GM23338 (cell line): ENCODE data around the gene ZSWIM5. TPM values are rescaled to one million over a fixed set of nuclear protein-coding genes. Genes with fewer than 3 reads are reported as not detected.
"Not testable (repeated sequence)": the region's sequence is repeated elsewhere in the genome, so short reads cannot be mapped to it uniquely, and the experiment has no call there.

Experiments used
- ATAC-seq: fragments of 200-7000 bp; cut with Tn5 transposase; 3 replicates; pipeline ENCODE4 v1.9.1; 2020
- DNase-seq: peaks from one replicate; pipeline ENCODE4 v3.0.0-alpha.2; 2015; ENCODE audit warnings: low spot score
- H2AFZ ChIP-seq: fragments of 200-600 bp; sonication (generic); 2 replicates; pipeline ENCODE4 v1.8.0; 2016; ENCODE audit warnings: antibody characterized with exemption, mild to moderate bottlenecking, moderate library complexity
- H3F3A ChIP-seq: fragments of 200-600 bp; sonication (generic); replicated peaks from 2 replicates; pipeline ENCODE4 v1.8.0; 2017; ENCODE audit warnings: antibody characterized with exemption, mixed run types, low read depth
- H3K27ac ChIP-seq: fragments of 200-600 bp; sonication (generic); 2 replicates; pipeline ENCODE4 v1.6.1; 2016; ENCODE audit warnings: low read depth
- H3K27me3 ChIP-seq: fragments of 200-600 bp; sonication (generic); 2 replicates; pipeline ENCODE4 v1.8.0; 2016; ENCODE audit warnings: mild to moderate bottlenecking, mixed run types, moderate library complexity; ENCODE audit not compliant: insufficient read depth
- H3K36me3 ChIP-seq: fragments of 200-600 bp; sonication (generic); 2 replicates; pipeline ENCODE4 v1.8.0; 2016; ENCODE audit warnings: mild to moderate bottlenecking; ENCODE audit not compliant: insufficient read depth
- H3K4me1 ChIP-seq: fragments of 200-600 bp; sonication (generic); 2 replicates; pipeline ENCODE4 v1.8.0; 2016; ENCODE audit warnings: mild to moderate bottlenecking, moderate library complexity; ENCODE audit not compliant: insufficient read depth
- H3K4me2 ChIP-seq: fragments of 200-600 bp; sonication (generic); 2 replicates; pipeline ENCODE4 v1.7.1; 2017; ENCODE audit warnings: mixed run types
- H3K4me3 ChIP-seq: fragments of 200-600 bp; sonication (generic); 2 replicates; pipeline ENCODE4 v1.6.1; 2016; ENCODE audit warnings: mixed run types
- H3K79me2 ChIP-seq: fragments of 200-600 bp; sonication (generic); replicated peaks from 2 replicates; pipeline ENCODE4 v1.8.0; 2017; ENCODE audit warnings: mild to moderate bottlenecking; ENCODE audit not compliant: insufficient read depth
- H3K9me2 ChIP-seq: fragments of 200-600 bp; sonication (generic); 2 replicates; pipeline ENCODE4 v1.8.0; 2017; ENCODE audit not compliant: insufficient read depth
- H4K20me1 ChIP-seq: fragments of 200-600 bp; sonication (generic); replicated peaks from 2 replicates; pipeline ENCODE4 v1.8.0; 2017; ENCODE audit warnings: mild to moderate bottlenecking; ENCODE audit not compliant: insufficient read depth
- H3K27ac Mint-ChIP-seq: 2 replicates; pipeline ENCODE4 v1.8.0; 2020; ENCODE audit warnings: inconsistent platforms, mild to moderate bottlenecking, moderate library complexity, mixed read lengths
- H3K27me3 Mint-ChIP-seq: 3 replicates; pipeline ENCODE4 v1.8.0; 2022; ENCODE audit warnings: low read depth, mild to moderate bottlenecking, moderate library complexity, mixed read lengths, inconsistent platforms; ENCODE audit not compliant: insufficient read depth, poor library complexity
- H3K36me3 Mint-ChIP-seq: 3 replicates; pipeline ENCODE4 v1.8.0; 2021; ENCODE audit warnings: low read depth, mild to moderate bottlenecking, inconsistent platforms, moderate library complexity, mixed read lengths
- H3K4me1 Mint-ChIP-seq: 3 replicates; pipeline ENCODE4 v1.8.0; 2020; ENCODE audit warnings: mild to moderate bottlenecking, inconsistent platforms, mixed read lengths
- H3K4me3 Mint-ChIP-seq: 3 replicates; pipeline ENCODE4 v1.8.0; 2021; ENCODE audit warnings: moderate library complexity, mild to moderate bottlenecking, inconsistent platforms, mixed read lengths
- H3K9me3 Mint-ChIP-seq: 3 replicates; pipeline ENCODE4 v1.8.0; 2020; ENCODE audit warnings: moderate library complexity, mild to moderate bottlenecking, inconsistent platforms, mixed read lengths
- NANOG ChIP-seq: IDR thresholded peaks from 2 replicates; pipeline ENCODE4 v1.6.1; 2016; ENCODE audit warnings: antibody characterized with exemption, borderline replicate concordance
- ZNF114 ChIP-seq: fragments of 250-450 bp; sonication (Bioruptor Pico); IDR thresholded peaks from 2 replicates; pipeline ENCODE4 v1.5.0; 2020; ENCODE audit warnings: mild to moderate bottlenecking, moderate library complexity
- polyA plus RNA-seq: library from polyadenylated mRNA; unstranded; fragments of >200 nt; fragmentation: Nextera tagmentation; extraction: Ambion mirVana; gene quantifications from 2 replicates; pipeline ENCODE4 v1.2.1, GENCODE V29; 2016
- total RNA-seq: library from RNA; depleted of rRNA; stranded (reverse); fragments of >200 nt; shearing (Covaris generic); gene quantifications from 2 replicates; pipeline ENCODE4 v1.2.3, GENCODE V29; 2014
- TF ChIP-seq, protein P1 (sequence below): IDR thresholded peaks from 2 replicates; pipeline ENCODE4 v1.6.1; 2016; ENCODE audit warnings: antibody characterized with exemption
- TF ChIP-seq, protein P2 (sequence below), 2 experiments: fragments of 200-600 bp in 1 of 2; sonication (generic) in 1 of 2; conservative IDR thresholded peaks; 2 replicates each; pipeline versions ENCODE4 v1.5.1 to v1.6.1; 2016 to 2017; ENCODE audit warnings: antibody characterized with exemption in 2 of 2, low read depth in 2 of 2, mild to moderate bottlenecking in 2 of 2, moderate library complexity in 1 of 2
- TF ChIP-seq, protein P3 (sequence below): IDR thresholded peaks from one replicate; pipeline ENCODE4 v1.6.1; 2018; ENCODE audit warnings: antibody characterized with exemption; ENCODE audit not compliant: unreplicated experiment
- TF ChIP-seq, protein P4 (sequence below): fragments of 250-450 bp; sonication (Bioruptor Pico); IDR thresholded peaks from 2 replicates; pipeline ENCODE4 v1.5.0; 2020; ENCODE audit warnings: mild to moderate bottlenecking, moderate library complexity

ZSWIM5 gene
- total and polyA plus RNA-seq, 2 experiments from 2014 or later, result 0.65 to 3.6 TPM

DNA sequence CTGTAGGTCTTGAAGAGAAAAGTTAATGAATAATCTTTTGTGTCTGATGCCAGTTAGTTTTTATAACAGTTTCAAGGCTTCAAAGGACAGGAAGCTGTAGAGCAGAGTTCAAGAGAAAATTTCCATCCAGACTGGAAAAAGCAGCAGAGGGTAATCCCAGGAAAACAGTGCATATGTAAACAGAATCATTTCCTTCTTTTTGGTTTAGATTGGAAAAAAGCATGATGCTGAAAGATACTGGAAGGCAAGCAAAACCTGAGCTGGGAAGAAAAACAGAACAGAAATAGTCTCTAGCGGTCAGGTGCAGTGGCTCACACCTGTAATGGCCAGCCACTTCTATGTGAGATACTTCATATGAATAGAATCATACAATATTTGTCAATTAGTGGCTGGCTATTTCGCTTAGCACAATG is 71.9 kb downstream of the ZSWIM5 start (continued):
- TF ChIP-seq, protein P1, sequence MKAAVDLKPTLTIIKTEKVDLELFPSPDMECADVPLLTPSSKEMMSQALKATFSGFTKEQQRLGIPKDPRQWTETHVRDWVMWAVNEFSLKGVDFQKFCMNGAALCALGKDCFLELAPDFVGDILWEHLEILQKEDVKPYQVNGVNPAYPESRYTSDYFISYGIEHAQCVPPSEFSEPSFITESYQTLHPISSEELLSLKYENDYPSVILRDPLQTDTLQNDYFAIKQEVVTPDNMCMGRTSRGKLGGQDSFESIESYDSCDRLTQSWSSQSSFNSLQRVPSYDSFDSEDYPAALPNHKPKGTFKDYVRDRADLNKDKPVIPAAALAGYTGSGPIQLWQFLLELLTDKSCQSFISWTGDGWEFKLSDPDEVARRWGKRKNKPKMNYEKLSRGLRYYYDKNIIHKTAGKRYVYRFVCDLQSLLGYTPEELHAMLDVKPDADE, result no peak
- TF ChIP-seq, protein P2, sequence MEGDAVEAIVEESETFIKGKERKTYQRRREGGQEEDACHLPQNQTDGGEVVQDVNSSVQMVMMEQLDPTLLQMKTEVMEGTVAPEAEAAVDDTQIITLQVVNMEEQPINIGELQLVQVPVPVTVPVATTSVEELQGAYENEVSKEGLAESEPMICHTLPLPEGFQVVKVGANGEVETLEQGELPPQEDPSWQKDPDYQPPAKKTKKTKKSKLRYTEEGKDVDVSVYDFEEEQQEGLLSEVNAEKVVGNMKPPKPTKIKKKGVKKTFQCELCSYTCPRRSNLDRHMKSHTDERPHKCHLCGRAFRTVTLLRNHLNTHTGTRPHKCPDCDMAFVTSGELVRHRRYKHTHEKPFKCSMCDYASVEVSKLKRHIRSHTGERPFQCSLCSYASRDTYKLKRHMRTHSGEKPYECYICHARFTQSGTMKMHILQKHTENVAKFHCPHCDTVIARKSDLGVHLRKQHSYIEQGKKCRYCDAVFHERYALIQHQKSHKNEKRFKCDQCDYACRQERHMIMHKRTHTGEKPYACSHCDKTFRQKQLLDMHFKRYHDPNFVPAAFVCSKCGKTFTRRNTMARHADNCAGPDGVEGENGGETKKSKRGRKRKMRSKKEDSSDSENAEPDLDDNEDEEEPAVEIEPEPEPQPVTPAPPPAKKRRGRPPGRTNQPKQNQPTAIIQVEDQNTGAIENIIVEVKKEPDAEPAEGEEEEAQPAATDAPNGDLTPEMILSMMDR (conservative IDR thresholded peaks at IDR 0.05; ENCODE audit: low read depth in 2 of 2), result no peak
- TF ChIP-seq ZNF114 (CRISPR knock-in tag), result no peak

DNA sequence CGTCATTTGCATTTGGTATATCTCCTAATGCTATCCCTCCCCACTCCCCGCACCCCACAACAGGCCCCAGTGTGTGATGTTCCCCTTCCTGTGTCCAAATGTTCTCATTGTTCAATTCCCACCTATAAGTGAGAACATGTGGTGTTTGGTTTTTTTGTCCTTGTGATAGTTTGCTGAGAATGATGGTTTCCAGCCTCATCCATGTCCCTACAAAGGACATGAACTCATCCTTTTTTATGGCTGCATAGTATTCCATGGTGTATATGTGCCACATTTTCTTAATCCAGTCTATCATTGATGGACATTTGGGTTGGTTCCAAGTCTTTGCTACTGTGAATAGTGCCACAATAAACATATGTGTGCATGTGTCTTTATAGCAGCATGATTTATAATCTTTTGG is 73.7 kb downstream of the ZSWIM5 start:
- H3K4me3 Mint-ChIP-seq, H3K36me3 Mint-ChIP-seq, H3K79me2 ChIP-seq, H3K9me3 Mint-ChIP-seq, H3K27me3 Mint-ChIP-seq, ATAC-seq, H3F3A ChIP-seq, H3K27ac ChIP-seq, H2AFZ ChIP-seq, H3K9me2 ChIP-seq, H3K36me3 ChIP-seq, H3K27me3 ChIP-seq, H3K27ac Mint-ChIP-seq, H3K4me3 ChIP-seq, H3K4me1 Mint-ChIP-seq, H3K4me1 ChIP-seq, H3K4me2 ChIP-seq, DNase-seq, H4K20me1 ChIP-seq: not testable (repeated sequence)

DNA sequence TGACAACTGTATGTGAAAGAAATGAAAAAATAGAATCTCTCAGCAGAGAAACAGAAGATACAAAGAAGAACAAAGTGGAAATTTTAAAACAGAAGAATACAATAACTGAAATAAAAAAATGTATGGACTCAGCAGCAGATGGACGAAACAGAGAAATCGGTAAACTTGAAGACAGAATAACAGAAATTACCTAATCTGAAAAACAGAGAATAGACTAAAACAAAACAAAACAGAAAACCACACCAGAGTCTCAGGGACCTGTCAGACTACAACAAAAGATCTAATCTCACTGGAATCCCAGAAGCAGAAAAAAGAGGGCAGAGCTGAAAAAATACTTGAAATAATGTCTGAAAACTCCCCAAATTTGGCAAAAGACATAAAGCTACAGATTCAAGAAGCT is 83.0 kb downstream of the ZSWIM5 start:
- Histone ChIP-seq H3K4me3 (no peak overlapping the region), H3K36me3 (no peaks in the 10 kb centered on the region), H3K27me3 (no peaks in the 10 kb centered on the region), H3K4me1 (no peaks in the 10 kb centered on the region), H3K27ac (no peak overlapping the region), H2AFZ (no peak overlapping the region), H4K20me1 (no peaks in the 10 kb centered on the region), H3K4me2 (no peak overlapping the region), H3F3A (no peaks in the 10 kb centered on the region), H3K9me2 (no peaks in the 10 kb centered on the region), H3K79me2 (no peaks in the 10 kb centered on the region)
- Mint-ChIP-seq H3K27ac (no peak overlapping the region), H3K4me1 (no peaks in the 10 kb centered on the region), H3K4me3 (no peak overlapping the region), H3K36me3 (no peaks in the 10 kb centered on the region), H3K9me3 (no peaks in the 10 kb centered on the region; the same call in 2 of the 3 replicates), H3K27me3 (peaks cover 3% of the 10 kb centered on the region)
- no peak for DNase-seq
- no peak for ATAC-seq
- no peak for TF ChIP-seq NANOG
- TF ChIP-seq, protein P3, sequence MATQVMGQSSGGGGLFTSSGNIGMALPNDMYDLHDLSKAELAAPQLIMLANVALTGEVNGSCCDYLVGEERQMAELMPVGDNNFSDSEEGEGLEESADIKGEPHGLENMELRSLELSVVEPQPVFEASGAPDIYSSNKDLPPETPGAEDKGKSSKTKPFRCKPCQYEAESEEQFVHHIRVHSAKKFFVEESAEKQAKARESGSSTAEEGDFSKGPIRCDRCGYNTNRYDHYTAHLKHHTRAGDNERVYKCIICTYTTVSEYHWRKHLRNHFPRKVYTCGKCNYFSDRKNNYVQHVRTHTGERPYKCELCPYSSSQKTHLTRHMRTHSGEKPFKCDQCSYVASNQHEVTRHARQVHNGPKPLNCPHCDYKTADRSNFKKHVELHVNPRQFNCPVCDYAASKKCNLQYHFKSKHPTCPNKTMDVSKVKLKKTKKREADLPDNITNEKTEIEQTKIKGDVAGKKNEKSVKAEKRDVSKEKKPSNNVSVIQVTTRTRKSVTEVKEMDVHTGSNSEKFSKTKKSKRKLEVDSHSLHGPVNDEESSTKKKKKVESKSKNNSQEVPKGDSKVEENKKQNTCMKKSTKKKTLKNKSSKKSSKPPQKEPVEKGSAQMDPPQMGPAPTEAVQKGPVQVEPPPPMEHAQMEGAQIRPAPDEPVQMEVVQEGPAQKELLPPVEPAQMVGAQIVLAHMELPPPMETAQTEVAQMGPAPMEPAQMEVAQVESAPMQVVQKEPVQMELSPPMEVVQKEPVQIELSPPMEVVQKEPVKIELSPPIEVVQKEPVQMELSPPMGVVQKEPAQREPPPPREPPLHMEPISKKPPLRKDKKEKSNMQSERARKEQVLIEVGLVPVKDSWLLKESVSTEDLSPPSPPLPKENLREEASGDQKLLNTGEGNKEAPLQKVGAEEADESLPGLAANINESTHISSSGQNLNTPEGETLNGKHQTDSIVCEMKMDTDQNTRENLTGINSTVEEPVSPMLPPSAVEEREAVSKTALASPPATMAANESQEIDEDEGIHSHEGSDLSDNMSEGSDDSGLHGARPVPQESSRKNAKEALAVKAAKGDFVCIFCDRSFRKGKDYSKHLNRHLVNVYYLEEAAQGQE, result no peak
- TF ChIP-seq, protein P1, result no peak
- TF ChIP-seq, protein P4, sequence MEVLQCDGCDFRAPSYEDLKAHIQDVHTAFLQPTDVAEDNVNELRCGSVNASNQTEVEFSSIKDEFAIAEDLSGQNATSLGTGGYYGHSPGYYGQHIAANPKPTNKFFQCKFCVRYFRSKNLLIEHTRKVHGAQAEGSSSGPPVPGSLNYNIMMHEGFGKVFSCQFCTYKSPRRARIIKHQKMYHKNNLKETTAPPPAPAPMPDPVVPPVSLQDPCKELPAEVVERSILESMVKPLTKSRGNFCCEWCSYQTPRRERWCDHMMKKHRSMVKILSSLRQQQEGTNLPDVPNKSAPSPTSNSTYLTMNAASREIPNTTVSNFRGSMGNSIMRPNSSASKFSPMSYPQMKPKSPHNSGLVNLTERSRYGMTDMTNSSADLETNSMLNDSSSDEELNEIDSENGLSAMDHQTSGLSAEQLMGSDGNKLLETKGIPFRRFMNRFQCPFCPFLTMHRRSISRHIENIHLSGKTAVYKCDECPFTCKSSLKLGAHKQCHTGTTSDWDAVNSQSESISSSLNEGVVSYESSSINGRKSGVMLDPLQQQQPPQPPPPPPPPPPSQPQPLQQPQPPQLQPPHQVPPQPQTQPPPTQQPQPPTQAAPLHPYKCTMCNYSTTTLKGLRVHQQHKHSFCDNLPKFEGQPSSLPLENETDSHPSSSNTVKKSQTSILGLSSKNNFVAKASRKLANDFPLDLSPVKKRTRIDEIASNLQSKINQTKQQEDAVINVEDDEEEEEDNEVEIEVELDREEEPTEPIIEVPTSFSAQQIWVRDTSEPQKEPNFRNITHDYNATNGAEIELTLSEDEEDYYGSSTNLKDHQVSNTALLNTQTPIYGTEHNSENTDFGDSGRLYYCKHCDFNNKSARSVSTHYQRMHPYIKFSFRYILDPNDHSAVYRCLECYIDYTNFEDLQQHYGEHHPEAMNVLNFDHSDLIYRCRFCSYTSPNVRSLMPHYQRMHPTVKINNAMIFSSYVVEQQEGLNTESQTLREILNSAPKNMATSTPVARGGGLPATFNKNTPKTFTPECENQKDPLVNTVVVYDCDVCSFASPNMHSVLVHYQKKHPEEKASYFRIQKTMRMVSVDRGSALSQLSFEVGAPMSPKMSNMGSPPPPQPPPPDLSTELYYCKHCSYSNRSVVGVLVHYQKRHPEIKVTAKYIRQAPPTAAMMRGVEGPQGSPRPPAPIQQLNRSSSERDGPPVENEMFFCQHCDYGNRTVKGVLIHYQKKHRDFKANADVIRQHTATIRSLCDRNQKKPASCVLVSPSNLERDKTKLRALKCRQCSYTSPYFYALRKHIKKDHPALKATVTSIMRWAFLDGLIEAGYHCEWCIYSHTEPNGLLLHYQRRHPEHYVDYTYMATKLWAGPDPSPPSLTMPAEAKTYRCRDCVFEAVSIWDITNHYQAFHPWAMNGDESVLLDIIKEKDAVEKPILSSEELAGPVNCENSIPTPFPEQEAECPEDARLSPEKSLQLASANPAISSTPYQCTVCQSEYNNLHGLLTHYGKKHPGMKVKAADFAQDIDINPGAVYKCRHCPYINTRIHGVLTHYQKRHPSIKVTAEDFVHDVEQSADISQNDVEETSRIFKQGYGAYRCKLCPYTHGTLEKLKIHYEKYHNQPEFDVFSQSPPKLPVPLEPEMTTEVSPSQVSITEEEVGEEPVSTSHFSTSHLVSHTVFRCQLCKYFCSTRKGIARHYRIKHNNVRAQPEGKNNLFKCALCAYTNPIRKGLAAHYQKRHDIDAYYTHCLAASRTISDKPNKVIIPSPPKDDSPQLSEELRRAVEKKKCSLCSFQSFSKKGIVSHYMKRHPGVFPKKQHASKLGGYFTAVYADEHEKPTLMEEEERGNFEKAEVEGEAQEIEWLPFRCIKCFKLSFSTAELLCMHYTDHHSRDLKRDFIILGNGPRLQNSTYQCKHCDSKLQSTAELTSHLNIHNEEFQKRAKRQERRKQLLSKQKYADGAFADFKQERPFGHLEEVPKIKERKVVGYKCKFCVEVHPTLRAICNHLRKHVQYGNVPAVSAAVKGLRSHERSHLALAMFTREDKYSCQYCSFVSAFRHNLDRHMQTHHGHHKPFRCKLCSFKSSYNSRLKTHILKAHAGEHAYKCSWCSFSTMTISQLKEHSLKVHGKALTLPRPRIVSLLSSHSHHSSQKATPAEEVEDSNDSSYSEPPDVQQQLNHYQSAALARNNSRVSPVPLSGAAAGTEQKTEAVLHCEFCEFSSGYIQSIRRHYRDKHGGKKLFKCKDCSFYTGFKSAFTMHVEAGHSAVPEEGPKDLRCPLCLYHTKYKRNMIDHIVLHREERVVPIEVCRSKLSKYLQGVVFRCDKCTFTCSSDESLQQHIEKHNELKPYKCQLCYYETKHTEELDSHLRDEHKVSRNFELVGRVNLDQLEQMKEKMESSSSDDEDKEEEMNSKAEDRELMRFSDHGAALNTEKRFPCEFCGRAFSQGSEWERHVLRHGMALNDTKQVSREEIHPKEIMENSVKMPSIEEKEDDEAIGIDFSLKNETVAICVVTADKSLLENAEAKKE (CRISPR knock-in tag), result no peak
